ENCODE measurements around the gene HAUS2. TPM values are rescaled to one million over a fixed set of nuclear protein-coding genes. Genes with fewer than 3 reads are reported as not detected.

HAUS2 gene
- total RNA-seq, 4 donors from 2014 or later = 20.6 to 32.3 (median 25.2) TPM

DNA sequence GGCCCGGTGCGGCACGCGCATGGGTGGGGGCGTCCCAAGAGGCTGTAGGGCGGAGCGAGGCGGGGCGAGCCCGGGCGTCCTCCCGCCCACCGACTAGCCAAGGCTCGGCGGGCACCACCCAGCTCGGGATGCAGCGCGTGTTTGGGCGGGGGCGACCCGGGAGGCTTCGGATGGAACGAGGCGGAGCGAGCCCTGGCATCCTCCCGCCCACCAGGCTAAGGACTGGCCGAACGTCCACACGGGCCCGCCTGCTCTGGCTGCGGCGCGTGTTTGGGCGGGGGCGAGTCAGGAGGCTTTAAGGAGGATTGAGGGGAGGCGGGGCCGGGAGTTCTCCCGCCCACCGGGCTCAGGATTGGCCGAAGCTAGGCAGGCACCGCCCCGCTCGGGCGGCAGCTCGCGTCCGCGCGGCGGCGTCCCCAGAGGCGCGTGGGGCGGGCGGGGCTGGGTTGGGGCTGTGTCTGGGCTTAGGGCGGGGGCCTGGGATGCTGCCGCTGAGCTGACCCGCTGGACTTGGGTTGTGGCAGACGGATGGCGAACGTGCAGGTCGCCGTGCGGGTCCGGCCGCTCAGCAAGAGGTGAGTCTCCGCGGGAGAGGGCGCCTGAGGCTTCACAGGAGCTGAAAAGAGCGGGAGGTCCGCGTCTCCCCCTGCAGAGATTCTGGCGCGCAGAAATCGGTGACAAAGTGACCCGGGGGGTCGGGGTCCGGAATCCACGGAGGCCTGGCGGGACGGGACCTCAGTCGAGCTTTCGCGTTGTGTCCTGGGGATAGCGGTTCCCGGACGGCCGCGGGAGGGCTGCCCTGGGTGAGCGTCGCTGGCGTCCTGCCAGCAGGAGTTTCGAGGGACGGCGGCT lies 26.8 kb downstream of the HAUS2 start, which contains the start of gene STARD9:
STARD9 (plus strand) TSS at position 419 of the 852 bp plus-strand sequence; CDS start at position 529, 110 bp downstream.
- Histone ChIP-seq H3K27me3 (no peaks in the 10 kb centered on the region), H3K4me3 (replicated peaks in 1 of 3) (peak within 1 kb of the TSS; percentile 31 to 73 (median 48)), H3K4me1 (peaks cover 4 to 7% of the 10 kb centered on the region in 2 donors), H3K27ac (peak within 1 kb of the TSS; percentile 69 to 78 (median 72)), H3K9me3 (no peaks in the 10 kb centered on the region), H3K36me3 (no peaks in the 10 kb centered on the region)
- peak; percentile 98 for DNase-seq
- intact Hi-C loops (cut with DNase I) = no loop called here
- TF ChIP-seq, protein P1, sequence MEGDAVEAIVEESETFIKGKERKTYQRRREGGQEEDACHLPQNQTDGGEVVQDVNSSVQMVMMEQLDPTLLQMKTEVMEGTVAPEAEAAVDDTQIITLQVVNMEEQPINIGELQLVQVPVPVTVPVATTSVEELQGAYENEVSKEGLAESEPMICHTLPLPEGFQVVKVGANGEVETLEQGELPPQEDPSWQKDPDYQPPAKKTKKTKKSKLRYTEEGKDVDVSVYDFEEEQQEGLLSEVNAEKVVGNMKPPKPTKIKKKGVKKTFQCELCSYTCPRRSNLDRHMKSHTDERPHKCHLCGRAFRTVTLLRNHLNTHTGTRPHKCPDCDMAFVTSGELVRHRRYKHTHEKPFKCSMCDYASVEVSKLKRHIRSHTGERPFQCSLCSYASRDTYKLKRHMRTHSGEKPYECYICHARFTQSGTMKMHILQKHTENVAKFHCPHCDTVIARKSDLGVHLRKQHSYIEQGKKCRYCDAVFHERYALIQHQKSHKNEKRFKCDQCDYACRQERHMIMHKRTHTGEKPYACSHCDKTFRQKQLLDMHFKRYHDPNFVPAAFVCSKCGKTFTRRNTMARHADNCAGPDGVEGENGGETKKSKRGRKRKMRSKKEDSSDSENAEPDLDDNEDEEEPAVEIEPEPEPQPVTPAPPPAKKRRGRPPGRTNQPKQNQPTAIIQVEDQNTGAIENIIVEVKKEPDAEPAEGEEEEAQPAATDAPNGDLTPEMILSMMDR (IDR thresholded peaks at IDR 0.05) = no peak
- TF ChIP-seq POLR2A (IDR thresholded peaks at IDR 0.05) = peak in 1 of 2 donors; percentile 59
- WGBS, 2 donors = 1 to 2% methylated on average over 30 to 33 of the region's 95 CpGs

DNA sequence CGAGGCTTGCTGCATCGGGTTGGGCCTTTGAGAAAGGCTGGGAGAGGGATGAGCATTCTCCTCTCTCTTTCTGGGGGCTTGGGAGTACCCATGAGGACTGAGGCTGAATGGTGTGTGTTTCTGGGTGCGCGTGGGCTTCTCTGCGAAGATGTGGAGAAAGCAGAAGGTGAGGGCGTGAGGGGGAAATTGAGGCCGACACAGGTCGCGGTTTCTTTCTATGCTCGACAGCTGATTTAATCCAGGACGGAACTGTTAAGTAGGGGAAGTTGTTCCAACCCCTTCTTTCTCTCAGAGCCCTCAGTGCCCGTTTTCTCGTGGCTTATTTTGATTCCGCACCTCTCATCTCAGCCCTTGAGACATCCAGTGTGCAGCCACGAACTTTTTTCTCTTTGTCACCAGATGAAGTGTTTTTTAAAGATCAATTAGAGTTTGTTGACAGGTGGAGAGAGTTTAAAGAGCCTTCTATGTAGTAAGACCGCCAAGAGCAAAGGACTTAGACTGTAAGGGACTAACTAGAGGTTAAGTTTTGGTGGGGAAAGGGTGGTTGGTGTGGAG lies 27.5 kb downstream of the HAUS2 start:
- WGBS, 2 donors = 10% methylated on average over 16 of the region's 16 CpGs
- no peaks in the 10 kb centered on the region for H3K27me3 ChIP-seq
- intact Hi-C loops (cut with DNase I) = no loop called here
- H3K9me3 ChIP-seq = no peaks in the 10 kb centered on the region
- no peaks in the 10 kb centered on the region for H3K36me3 ChIP-seq
- H3K4me3 ChIP-seq (replicated peaks in 1 of 3) = peak overlapping the region; percentile 31 to 73 (median 48)
- H3K4me1 ChIP-seq = peaks cover 6 to 9% of the 10 kb centered on the region in 2 donors
- H3K27ac ChIP-seq = peak overlapping the region; percentile 69 to 78 (median 72)
- no peak for DNase-seq
- no peak for TF ChIP-seq POLR2A (IDR thresholded peaks at IDR 0.05)
- TF ChIP-seq, protein P1 (IDR thresholded peaks at IDR 0.05) = no peak

DNA sequence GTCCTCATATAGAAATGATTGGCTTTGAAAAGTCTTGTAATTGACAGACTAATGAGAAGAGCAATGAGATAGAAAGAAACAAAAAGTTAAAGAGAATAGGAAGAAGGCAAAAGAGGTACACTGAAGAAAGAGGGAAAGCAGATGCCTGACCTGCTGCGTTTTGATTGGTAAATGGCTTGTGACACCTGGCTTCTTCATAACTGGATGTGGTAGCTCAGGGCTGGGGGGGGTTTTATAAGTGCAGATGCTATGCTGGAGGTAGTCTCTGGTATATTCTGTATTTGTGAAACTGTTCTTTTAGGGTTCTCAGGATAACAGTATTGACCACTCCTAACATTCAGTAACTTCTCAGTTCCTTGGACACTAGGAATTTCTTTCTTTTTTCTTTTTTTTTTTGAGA lies 28.1 kb downstream of the HAUS2 start:
- no peaks in the 10 kb centered on the region for H3K27me3 ChIP-seq
- TF ChIP-seq, protein P1 (IDR thresholded peaks at IDR 0.05) = no peak
- no peak for TF ChIP-seq POLR2A (IDR thresholded peaks at IDR 0.05)
- no peaks in the 10 kb centered on the region for H3K36me3 ChIP-seq
- 78 to 80% methylated on average over 1 of the region's 1 CpG for WGBS, 2 donors
- intact Hi-C loops (cut with DNase I) = no loop called here
- H3K9me3 ChIP-seq = no peaks in the 10 kb centered on the region
- peaks cover 9 to 12% of the 10 kb centered on the region in 2 donors for H3K4me1 ChIP-seq
- no peak overlapping the region for H3K4me3 ChIP-seq (replicated peaks in 1 of 3)
- no peak for DNase-seq
- H3K27ac ChIP-seq = no peak overlapping the region

DNA sequence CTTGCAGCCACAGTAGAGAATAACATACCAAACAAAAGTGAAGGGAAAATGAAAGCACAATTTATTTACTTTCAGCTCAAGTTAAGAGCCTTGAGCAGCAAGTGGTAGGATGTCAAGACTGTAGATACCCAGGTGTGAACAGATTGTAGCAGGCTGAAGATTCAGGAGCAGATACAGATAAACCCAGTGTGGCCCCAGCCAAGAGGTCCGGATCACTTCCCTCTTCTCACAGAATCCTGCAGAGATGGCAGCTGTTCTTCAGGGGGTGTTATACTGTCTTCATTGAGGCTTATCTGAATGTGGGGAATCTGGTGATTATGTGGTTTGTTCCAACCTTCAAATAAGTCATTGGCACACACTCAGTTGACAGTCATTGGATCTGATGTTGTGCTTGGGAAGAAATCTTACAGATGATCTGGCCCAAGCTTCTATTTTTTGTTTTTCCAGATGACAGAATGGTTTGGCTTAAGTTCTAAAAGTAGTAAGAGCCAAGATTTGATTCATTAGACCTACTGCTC lies 28.9 kb downstream of the HAUS2 start:
- Histone ChIP-seq H3K27me3 (no peaks in the 10 kb centered on the region), H3K36me3 (no peaks in the 10 kb centered on the region), H3K27ac (peak overlapping the region in 1 of 3 donors; percentile 9), H3K4me1 (peaks cover 12 to 14% of the 10 kb centered on the region in 2 donors), H3K4me3 (replicated peaks in 1 of 3) (no peak overlapping the region), H3K9me3 (no peaks in the 10 kb centered on the region)
- TF ChIP-seq, protein P1 (IDR thresholded peaks at IDR 0.05) = no peak
- TF ChIP-seq POLR2A (IDR thresholded peaks at IDR 0.05) = no peak
- DNase-seq = no peak
- intact Hi-C loops (cut with DNase I) = no loop called here
- 73 to 74% methylated on average over 1 of the region's 1 CpG for WGBS, 2 donors

Data from thyroid gland (tissue), 4 donors.